Lower leg skin (tissue), 4 donors: Measurements from ENCODE around the gene OR4D9. TPM values are rescaled to one million over a fixed set of nuclear protein-coding genes. Genes with fewer than 3 reads are reported as not detected.

Experiments used
- DNase-seq, 2 donors: peaks; one replicate each; pipeline ENCODE4 v3.0.0-alpha.2; 2019; ENCODE audit warnings: low spot score in 2 of 2
- H3K4me3 ChIP-seq: fragments of 200-600 bp; sonication (generic); 2 replicates; pipeline ENCODE4 v1.5.1; 2017; ENCODE audit warnings: mild to moderate bottlenecking, low read depth; ENCODE audit not compliant: poor library complexity, severe bottlenecking
- CTCF ChIP-seq, 3 donors: fragments of 450-650 bp; IDR thresholded peaks; one replicate each; pipeline ENCODE4 v1.5.1; 2016; ENCODE audit warnings: antibody characterized with exemption in 3 of 3, mild to moderate bottlenecking in 3 of 3, moderate library complexity in 2 of 3
- POLR2A ChIP-seq, 2 donors: fragments of 450-650 bp; IDR thresholded peaks; one replicate each; pipeline ENCODE4 v1.6.1; 2016 to 2017; ENCODE audit warnings: antibody characterized with exemption in 2 of 2, mild to moderate bottlenecking in 1 of 2, moderate library complexity in 1 of 2
- WGBS, 2 donors: methylation state at CpG; one replicate each; pipeline ENCODE4 v1.1.5; 2018; 5-methylcytosine and 5-hydroxymethylcytosine counted together
- intact Hi-C: fragments of 100-400 bp; cut with DNase I; formaldehyde crosslinking; loops from one replicate; pipeline ENCODE4 v1.15.0; 2023; ENCODE audit warnings: low total_unique reads
- total RNA-seq, 4 donors: library from RNA; depleted of rRNA; stranded (reverse); fragments of >200 nt; gene quantifications; one replicate each; pipeline ENCODE4 v1.1.0, GENCODE V29; 2016

The OR4D9 gene
- total RNA-seq, 4 donors from 2014 or later = not detected

GRCh38 chr11:59551659-59552521, 40.6 kb downstream of the OR4D9 start:
- peak; percentile 40 to 83 for DNase-seq
- intact Hi-C loops = no loop called here
- TF ChIP-seq POLR2A (IDR thresholded peaks at IDR 0.05) = no peak
- WGBS, 2 donors = 25 to 31% methylated on average over 30 of the region's 30 CpGs
- H3K4me3 ChIP-seq = peak overlapping the region; percentile 43

DNA sequence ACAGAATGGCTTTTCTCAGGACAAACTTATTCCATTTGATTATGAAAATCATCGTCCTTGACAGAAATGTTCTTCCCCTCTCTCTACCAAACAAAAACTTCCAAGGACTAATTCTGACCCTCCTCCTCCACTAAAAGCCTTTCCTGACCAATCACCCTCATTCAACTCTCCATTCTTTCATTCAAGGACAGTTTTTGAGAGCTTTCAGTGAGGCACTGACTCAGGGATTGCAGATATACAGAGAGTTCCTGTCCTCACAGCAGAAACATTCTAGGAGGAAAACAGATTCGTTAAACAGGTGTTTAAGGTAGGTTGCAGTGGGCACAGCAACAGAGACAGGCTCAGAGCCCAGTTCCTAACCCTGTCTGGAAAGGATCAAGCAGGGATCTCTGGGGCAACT, 41.5 kb downstream of the OR4D9 start:
- WGBS, 2 donors = 49 to 53% methylated on average over 2 of the region's 2 CpGs
- intact Hi-C loops = no loop called here
- no peak for DNase-seq
- TF ChIP-seq CTCF (IDR thresholded peaks at IDR 0.05) (no peak), POLR2A (IDR thresholded peaks at IDR 0.05) (no peak)
- H3K4me3 ChIP-seq = no peak overlapping the region

- intact Hi-C loops = no loop called here
- H3K4me3 ChIP-seq = no peak overlapping the region
- TF ChIP-seq POLR2A (IDR thresholded peaks at IDR 0.05) (no peak), CTCF (IDR thresholded peaks at IDR 0.05) (no peak)
- DNase-seq = peak in 1 of 2 donors; percentile 78
- 96 to 98% methylated on average over 21 of the region's 21 CpGs for WGBS, 2 donors
Observed at GRCh38 chr11:59553323-59553722, 42.0 kb downstream of the OR4D9 start.

DNA sequence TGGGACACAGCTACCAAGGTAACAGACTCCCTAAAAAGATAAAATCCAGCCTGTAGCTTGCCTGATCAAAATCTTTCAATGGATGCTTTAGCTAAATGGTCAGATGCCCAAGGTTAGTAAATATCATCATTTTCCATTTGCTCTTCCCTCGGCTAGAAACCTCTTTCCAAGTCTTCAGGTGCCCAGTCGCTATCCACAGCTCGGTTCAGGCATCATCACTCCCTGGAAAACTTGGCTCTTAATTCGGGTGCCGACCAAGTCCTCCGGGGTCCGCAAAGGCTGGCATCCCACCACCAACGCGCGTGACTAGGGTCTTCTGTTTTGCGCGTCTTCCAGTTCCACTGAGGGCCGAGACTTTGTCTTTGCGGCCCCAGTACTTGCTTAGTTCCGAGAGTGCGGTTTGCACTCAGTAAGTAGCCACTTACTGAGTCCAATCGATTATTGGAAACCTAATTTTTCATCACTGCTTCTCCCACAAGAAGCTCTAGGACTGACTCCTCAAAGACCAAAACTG, 44.3 kb downstream of the OR4D9 start:
- TF ChIP-seq CTCF (IDR thresholded peaks at IDR 0.05) (no peak), POLR2A (IDR thresholded peaks at IDR 0.05) (no peak)
- intact Hi-C loops = no loop called here
- WGBS, 2 donors = 28 to 31% methylated on average over 17 of the region's 17 CpGs
- H3K4me3 ChIP-seq = peak overlapping the region; percentile 7
- no peak for DNase-seq

GRCh38 chr11:59556115-59556916, 45.0 kb downstream of the OR4D9 start:
- WGBS, 2 donors = 9 to 13% methylated on average over 30 of the region's 30 CpGs
- intact Hi-C loops = no loop called here
- DNase-seq = peak in 1 of 2 donors; percentile 60
- H3K4me3 ChIP-seq = peak overlapping the region; percentile 7
- TF ChIP-seq CTCF (IDR thresholded peaks at IDR 0.05) (no peak), POLR2A (IDR thresholded peaks at IDR 0.05) (no peak)

- DNase-seq = no peak
- intact Hi-C loops = no loop called here
- 21 to 22% methylated on average over 13 of the region's 13 CpGs for WGBS, 2 donors
- TF ChIP-seq CTCF (IDR thresholded peaks at IDR 0.05) = no peak
- TF ChIP-seq POLR2A (IDR thresholded peaks at IDR 0.05) = no peak
- H3K4me3 ChIP-seq = no peak overlapping the region
Observed at GRCh38 chr11:59556917-59557348, 45.6 kb downstream of the OR4D9 start.
